ENCODE results near the gene ACRBP.

DNA sequence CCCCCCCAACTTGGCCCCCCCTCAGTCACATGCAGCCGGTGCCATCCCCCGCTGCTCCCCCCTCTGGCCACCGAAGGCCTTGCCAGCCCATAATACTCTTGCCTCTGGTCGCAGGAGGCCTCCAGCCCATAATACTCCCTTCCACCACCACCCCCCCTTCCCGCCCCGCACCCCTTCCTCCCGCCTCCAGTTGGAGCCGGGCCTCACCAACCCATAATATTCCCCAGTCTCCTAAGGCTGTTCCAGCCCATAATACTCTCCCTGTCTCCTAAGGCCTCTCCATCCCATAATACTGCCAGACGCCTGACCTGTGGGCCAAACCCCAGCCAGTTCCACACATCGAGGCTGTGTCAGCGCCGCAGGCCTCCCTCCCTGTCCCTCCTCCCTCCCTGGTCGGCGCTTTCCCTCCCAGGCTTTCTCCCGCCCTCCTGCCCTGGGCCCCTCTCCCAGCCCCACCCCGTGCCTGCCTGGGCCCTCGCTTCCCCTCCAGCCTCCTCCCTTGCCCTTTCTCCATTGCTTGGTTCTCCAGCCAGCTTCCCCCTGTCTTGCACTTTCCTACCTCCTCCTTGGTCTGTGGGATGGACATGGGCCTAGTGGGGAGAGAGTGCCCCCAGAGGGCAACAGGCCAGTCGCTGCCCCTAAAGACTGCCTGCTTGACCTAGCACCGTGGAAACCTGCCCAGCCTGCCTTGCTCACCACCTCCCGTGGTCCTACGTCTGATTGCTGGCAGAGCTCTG is 33.3 kb downstream of the ACRBP start:
- TF ChIP-seq, protein P1, sequence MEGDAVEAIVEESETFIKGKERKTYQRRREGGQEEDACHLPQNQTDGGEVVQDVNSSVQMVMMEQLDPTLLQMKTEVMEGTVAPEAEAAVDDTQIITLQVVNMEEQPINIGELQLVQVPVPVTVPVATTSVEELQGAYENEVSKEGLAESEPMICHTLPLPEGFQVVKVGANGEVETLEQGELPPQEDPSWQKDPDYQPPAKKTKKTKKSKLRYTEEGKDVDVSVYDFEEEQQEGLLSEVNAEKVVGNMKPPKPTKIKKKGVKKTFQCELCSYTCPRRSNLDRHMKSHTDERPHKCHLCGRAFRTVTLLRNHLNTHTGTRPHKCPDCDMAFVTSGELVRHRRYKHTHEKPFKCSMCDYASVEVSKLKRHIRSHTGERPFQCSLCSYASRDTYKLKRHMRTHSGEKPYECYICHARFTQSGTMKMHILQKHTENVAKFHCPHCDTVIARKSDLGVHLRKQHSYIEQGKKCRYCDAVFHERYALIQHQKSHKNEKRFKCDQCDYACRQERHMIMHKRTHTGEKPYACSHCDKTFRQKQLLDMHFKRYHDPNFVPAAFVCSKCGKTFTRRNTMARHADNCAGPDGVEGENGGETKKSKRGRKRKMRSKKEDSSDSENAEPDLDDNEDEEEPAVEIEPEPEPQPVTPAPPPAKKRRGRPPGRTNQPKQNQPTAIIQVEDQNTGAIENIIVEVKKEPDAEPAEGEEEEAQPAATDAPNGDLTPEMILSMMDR (IDR thresholded peaks at IDR 0.05; ENCODE audit: low read depth, low read length), result peak; percentile 24
- peak; percentile 28 for TF ChIP-seq POLR2A (IDR thresholded peaks at IDR 0.05; ENCODE audit: extremely low read depth, insufficient read length)
- TF ChIP-seq, protein P2, sequence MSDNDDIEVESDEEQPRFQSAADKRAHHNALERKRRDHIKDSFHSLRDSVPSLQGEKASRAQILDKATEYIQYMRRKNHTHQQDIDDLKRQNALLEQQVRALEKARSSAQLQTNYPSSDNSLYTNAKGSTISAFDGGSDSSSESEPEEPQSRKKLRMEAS (IDR thresholded peaks at IDR 0.05; ENCODE audit: low read depth, low read length), result no peak; the same call in 1 of the 2 replicates

Data from NB4 (cell line).